Measurements from ENCODE around the gene FAM13B. TPM values are rescaled to one million over a fixed set of nuclear protein-coding genes. Genes with fewer than 3 reads are reported as not detected.
"Not testable (repeated sequence)": the region's sequence is repeated elsewhere in the genome, so short reads cannot be mapped to it uniquely, and the experiment has no call there.

FAM13B gene
- polyA plus RNA-seq, 1 experiment, result 25.0 TPM

GRCh38 chr5:138028971-138029365 is 3.9 kb downstream of the FAM13B start:
- H3K4me3 ChIP-seq (ENCODE audit: low read depth, low read length), result no peak overlapping the region
- H3K27ac ChIP-seq (ENCODE audit: low read depth, low read length), result no peak overlapping the region
- peaks cover 7% of the 10 kb centered on the region; the same call in 1 of the 2 replicates for H3K9me3 ChIP-seq (ENCODE audit: control insufficient read depth, insufficient read depth, low read length)
- CTCF ChIA-PET, result interaction anchor here (2.8 kb wide), 1 partner anchor 250 kb away, joined by 6 read pairs; no protein-coding TSS in a partner anchor
- POLR2A ChIA-PET, result no interaction called here
- TF ChIP-seq CTCF (IDR thresholded peaks at IDR 0.05; ENCODE audit: low read depth, low read length), result no peak
- H3K27me3 ChIP-seq (ENCODE audit: control insufficient read depth, insufficient read depth, low read length), result no peaks in the 10 kb centered on the region
- DNase-seq (ENCODE audit: low read depth, low spot score), result no peak

DNA sequence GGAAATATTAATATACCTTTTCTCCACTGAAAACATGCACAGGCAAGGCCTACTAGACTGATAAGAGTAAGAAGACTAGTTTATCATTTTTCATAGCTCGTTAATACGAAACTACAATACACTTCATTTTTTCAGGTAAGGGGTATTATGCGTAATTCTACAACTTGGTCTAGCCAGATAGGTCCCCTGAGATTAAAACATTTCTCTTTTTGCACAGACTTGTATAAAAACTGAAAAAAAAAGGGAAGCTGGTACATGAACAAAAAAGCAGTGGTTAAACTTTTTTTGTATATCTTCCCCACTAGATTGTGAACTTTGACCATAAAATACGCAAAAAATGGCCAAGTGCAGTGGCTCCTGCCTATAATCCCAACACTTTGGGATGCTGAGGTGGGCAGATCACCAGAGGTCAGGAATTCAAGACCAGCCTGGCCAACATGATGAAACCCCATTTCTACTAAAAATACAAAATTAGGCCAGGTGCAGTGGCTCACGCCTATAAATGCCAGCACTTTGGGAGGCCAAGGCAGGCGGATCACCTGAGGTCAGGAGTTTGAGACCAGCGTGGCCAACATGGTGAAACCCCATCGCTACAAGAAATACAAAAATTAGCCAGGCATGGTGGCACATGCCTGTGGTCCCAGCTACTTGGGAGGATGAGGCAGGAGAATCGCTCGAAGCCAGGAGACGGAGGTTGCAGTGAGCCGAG is 4.5 kb downstream of the FAM13B start:
- H3K27me3 ChIP-seq (ENCODE audit: control insufficient read depth, insufficient read depth, low read length); DNase-seq (ENCODE audit: low read depth, low spot score); H3K4me3 ChIP-seq (ENCODE audit: low read depth, low read length); H3K27ac ChIP-seq (ENCODE audit: low read depth, low read length); POLR2A ChIA-PET; H3K9me3 ChIP-seq (ENCODE audit: control insufficient read depth, insufficient read depth, low read length): not testable (repeated sequence)
- CTCF ChIA-PET, result interaction anchor here (0.8 to 2.8 kb wide), 4 partner anchors 8 to 249 kb away, joined by 4 to 6 read pairs (median 4); no protein-coding TSS in a partner anchor

DNA sequence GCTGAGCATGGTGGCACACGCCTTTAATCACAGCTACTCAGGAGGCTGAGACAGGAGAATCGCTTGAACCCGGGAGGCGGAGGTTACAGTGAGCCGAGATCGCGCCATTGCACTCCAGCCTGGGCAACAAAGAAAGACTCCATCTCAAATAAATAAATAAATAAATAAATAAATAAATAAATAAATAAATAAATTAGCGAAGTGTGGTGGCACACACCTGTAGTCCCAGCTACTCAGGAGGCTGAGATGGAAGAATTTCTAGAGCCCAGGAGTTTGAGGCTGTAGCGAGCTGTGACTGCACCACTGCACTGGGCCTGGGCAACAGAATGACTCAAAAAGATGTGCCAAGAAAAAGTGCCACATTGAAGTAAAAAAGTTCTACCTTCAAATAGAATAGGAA is 6.1 kb downstream of the FAM13B start:
- DNase-seq (ENCODE audit: low read depth, low spot score); H3K4me3 ChIP-seq (ENCODE audit: low read depth, low read length); POLR2A ChIA-PET; H3K27ac ChIP-seq (ENCODE audit: low read depth, low read length); H3K9me3 ChIP-seq (ENCODE audit: control insufficient read depth, insufficient read depth, low read length); H3K27me3 ChIP-seq (ENCODE audit: control insufficient read depth, insufficient read depth, low read length): not testable (repeated sequence)
- CTCF ChIA-PET, result interaction anchor here (1.7 to 2.5 kb wide), 2 partner anchors 9 to 50 kb away, joined by 5 to 22 read pairs; no protein-coding TSS in a partner anchor

DNA sequence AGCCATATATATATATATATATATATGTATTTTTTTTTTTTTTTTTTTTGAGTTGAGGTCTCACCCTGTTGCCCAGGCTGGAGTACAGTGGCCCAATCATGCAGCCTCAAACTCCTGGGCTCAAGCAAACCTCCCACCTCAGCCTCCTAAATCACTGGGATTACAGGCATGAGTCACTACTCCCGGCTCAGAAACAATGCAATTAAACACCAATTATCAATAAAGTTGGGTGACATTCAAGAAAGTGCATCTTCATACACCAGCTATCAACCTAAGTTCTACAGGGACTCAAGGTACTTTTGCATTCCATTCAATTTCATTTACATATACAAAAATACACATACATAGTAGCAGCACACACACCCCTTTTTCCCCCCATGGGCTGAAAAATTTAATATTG is 7.6 kb downstream of the FAM13B start:
- Histone ChIP-seq H3K27me3 (ENCODE audit: control insufficient read depth, insufficient read depth, low read length) (no peaks in the 10 kb centered on the region), H3K9me3 (ENCODE audit: control insufficient read depth, insufficient read depth, low read length) (no peaks in the 10 kb centered on the region), H3K4me3 (ENCODE audit: low read depth, low read length) (no peak overlapping the region), H3K27ac (ENCODE audit: low read depth, low read length) (no peak overlapping the region)
- CTCF ChIA-PET, result interaction anchor here (0.5 to 2.5 kb wide), 2 partner anchors 10 to 12 kb away, joined by 3 to 22 read pairs; no protein-coding TSS in a partner anchor
- POLR2A ChIA-PET, result no interaction called here
- TF ChIP-seq CTCF (IDR thresholded peaks at IDR 0.05; ENCODE audit: low read depth, low read length), result no peak
- no peak for DNase-seq (ENCODE audit: low read depth, low spot score)

DNA sequence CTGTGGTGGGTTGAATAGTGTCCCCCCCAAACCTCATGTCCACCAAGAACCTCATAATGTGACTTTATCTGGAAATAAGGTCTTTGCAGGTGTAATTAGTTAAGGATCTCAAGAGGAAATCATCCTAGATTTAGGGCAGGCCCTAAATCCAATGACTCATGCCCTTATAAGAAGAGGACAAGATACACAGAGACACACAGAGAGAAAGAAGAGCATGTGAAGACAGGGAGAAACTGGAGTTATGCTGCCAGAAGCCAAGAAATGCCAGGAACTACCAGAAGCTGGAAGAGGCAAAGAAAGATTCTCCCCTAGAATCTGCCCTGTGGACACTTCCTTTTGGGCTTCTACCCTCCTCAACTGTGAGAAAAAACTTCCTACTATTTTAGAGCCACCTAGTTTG is 8.8 kb downstream of the FAM13B start:
- ChIA-PET POLR2A (no interaction called here), CTCF (interaction anchor here (6.0 kb wide), 1 partner anchor 11 kb away, joined by 33 read pairs; no protein-coding TSS in a partner anchor)
- no peaks in the 10 kb centered on the region for H3K27me3 ChIP-seq (ENCODE audit: control insufficient read depth, insufficient read depth, low read length)
- no peak overlapping the region for H3K27ac ChIP-seq (ENCODE audit: low read depth, low read length)
- no peak for DNase-seq (ENCODE audit: low read depth, low spot score)
- H3K4me3 ChIP-seq (ENCODE audit: low read depth, low read length), result no peak overlapping the region
- H3K9me3 ChIP-seq (ENCODE audit: control insufficient read depth, insufficient read depth, low read length), result no peaks in the 10 kb centered on the region
- no peak for TF ChIP-seq CTCF (IDR thresholded peaks at IDR 0.05; ENCODE audit: low read depth, low read length)

- TF ChIP-seq CTCF (IDR thresholded peaks at IDR 0.05; ENCODE audit: low read depth, low read length), result no peak
- H3K9me3 ChIP-seq (ENCODE audit: control insufficient read depth, insufficient read depth, low read length), result no peaks in the 10 kb centered on the region
- CTCF ChIA-PET, result interaction anchor here (0.6 to 6.0 kb wide), 4 partner anchors 13 to 269 kb away, joined by 4 to 33 read pairs (median 4); no protein-coding TSS in a partner anchor
- H3K27ac ChIP-seq (ENCODE audit: low read depth, low read length), result no peak overlapping the region
- no peak overlapping the region for H3K4me3 ChIP-seq (ENCODE audit: low read depth, low read length)
- no peak for DNase-seq (ENCODE audit: low read depth, low spot score)
- POLR2A ChIA-PET, result no interaction called here
- H3K27me3 ChIP-seq (ENCODE audit: control insufficient read depth, insufficient read depth, low read length), result no peaks in the 10 kb centered on the region
Measured at GRCh38 chr5:138022912-138023311, 10.0 kb downstream of the FAM13B start.

All from AG04450 (cell line).